HEK293T (cell line): Measurements from ENCODE around the gene TYMP.
"Not testable (repeated sequence)": the region's sequence is repeated elsewhere in the genome, so short reads cannot be mapped to it uniquely, and the experiment has no call there.

ENCODE experiments used
- CTCF ChIA-PET: fragments of 350-600 bp; formaldehyde crosslinking; extraction: SDS; loops from one replicate; lab custom pipeline; 2021; ENCODE audit warnings: antibody characterized with exemption, inconsistent platforms; lab: Yijun Ruan, JAX
- POLR2A ChIA-PET: fragments of 350-600 bp; formaldehyde crosslinking; extraction: SDS; loops from one replicate; lab custom pipeline; 2020; ENCODE audit warnings: antibody characterized with exemption, inconsistent platforms; lab: Yijun Ruan, JAX
- DNase-seq: peaks from one replicate; pipeline ENCODE4 v3.0.0; 2012; ENCODE audit warnings: mixed read lengths; ENCODE audit errors: extremely low spot score
- ARNT ChIP-seq: fragments of 450-650 bp; IDR thresholded peaks from 2 replicates; pipeline ENCODE4 v1.6.1; 2017; ENCODE audit warnings: mild to moderate bottlenecking
- BHLHE40 ChIP-seq: fragments of 450-650 bp; IDR thresholded peaks from 2 replicates; pipeline ENCODE4 v1.6.1; 2016; ENCODE audit warnings: mild to moderate bottlenecking, moderate library complexity, borderline replicate concordance
- CTBP1 ChIP-seq: fragments of 450-650 bp; IDR thresholded peaks from 2 replicates; pipeline ENCODE4 v1.6.1; 2016; ENCODE audit warnings: borderline replicate concordance
- ELF4 ChIP-seq: fragments of 450-650 bp; IDR thresholded peaks from 2 replicates; pipeline ENCODE4 v1.6.1; 2017; ENCODE audit warnings: antibody characterized with exemption
- FOXA1 ChIP-seq: fragments of 450-650 bp; IDR thresholded peaks from 2 replicates; pipeline ENCODE4 v1.6.1; 2016; ENCODE audit warnings: mild to moderate bottlenecking
- FOXK2 ChIP-seq: fragments of 450-650 bp; IDR thresholded peaks from 2 replicates; pipeline ENCODE4 v1.6.1; 2016; ENCODE audit warnings: mild to moderate bottlenecking
- FOXM1 ChIP-seq: fragments of 450-650 bp; IDR thresholded peaks from 2 replicates; pipeline ENCODE4 v1.6.1; 2017; ENCODE audit warnings: mild to moderate bottlenecking, borderline replicate concordance
- HDGF ChIP-seq: fragments of 450-650 bp; IDR thresholded peaks from 2 replicates; pipeline ENCODE4 v1.6.1; 2017; ENCODE audit warnings: antibody characterized with exemption, borderline replicate concordance
- L3MBTL2 ChIP-seq: fragments of 450-650 bp; conservative IDR thresholded peaks from 2 replicates; pipeline ENCODE4 v1.6.1; 2016; ENCODE audit warnings: mild to moderate bottlenecking
- LEF1 ChIP-seq: fragments of 450-650 bp; IDR thresholded peaks from 2 replicates; pipeline ENCODE4 v1.6.1; 2017; ENCODE audit warnings: mild to moderate bottlenecking, borderline replicate concordance
- NFRKB ChIP-seq: fragments of 450-650 bp; IDR thresholded peaks from 2 replicates; pipeline ENCODE4 v1.6.1; 2016; ENCODE audit warnings: mild to moderate bottlenecking, moderate library complexity
- PKNOX1 ChIP-seq: fragments of 450-650 bp; IDR thresholded peaks from 2 replicates; pipeline ENCODE4 v1.6.1; 2016
- SP1 ChIP-seq: fragments of 450-650 bp; IDR thresholded peaks from 2 replicates; pipeline ENCODE4 v1.6.1; 2017
- SUZ12 ChIP-seq: fragments of 450-650 bp; IDR thresholded peaks from 2 replicates; pipeline ENCODE4 v1.6.1; 2016; ENCODE audit warnings: mild to moderate bottlenecking
- TARDBP ChIP-seq: fragments of 450-650 bp; IDR thresholded peaks from 2 replicates; pipeline ENCODE4 v1.6.1; 2016
- ZNF384 ChIP-seq: fragments of 450-650 bp; IDR thresholded peaks from 2 replicates; pipeline ENCODE4 v1.6.1; 2016

Gene TYMP

GRCh38 chr22:50535113-50535512 lies 5.3 kb upstream of the TYMP start:
- TF ChIP-seq SP1 (no peak), ARNT (no peak), ZNF384 (no peak), TARDBP (no peak), PKNOX1 (no peak), CTBP1 (no peak), SUZ12 (no peak), LEF1 (no peak), FOXM1 (no peak), L3MBTL2 (no peak), ELF4 (no peak), FOXK2 (no peak), HDGF (no peak), BHLHE40 (no peak), FOXA1 (no peak), NFRKB (no peak)
- ChIA-PET POLR2A (interaction anchor here (0.7 to 7.3 kb wide), 3 partner anchors 10 to 31 kb away, joined by 3 to 49 read pairs (median 3); partner anchors contain the start of genes SCO2 and SYCE3), CTCF (interaction anchor here (0.6 to 2.2 kb wide), 3 partner anchors 9 to 92 kb away, joined by 3 to 10 read pairs (median 5); partner anchors contain the start of gene SCO2)
- no peak for DNase-seq

- ChIA-PET POLR2A (interaction anchor here (1.3 to 7.3 kb wide), 2 partner anchors 9 to 29 kb away, joined by 3 to 49 read pairs; partner anchors contain the start of genes SCO2 and SYCE3), CTCF (interaction anchor here (0.9 to 2.2 kb wide), 2 partner anchors 8 to 29 kb away, joined by 3 to 10 read pairs; partner anchors contain the start of gene SCO2)
- peak; percentile 57; the same call in 1 of the 2 replicates for TF ChIP-seq PKNOX1
- not testable (repeated sequence) for DNase-seq
Observed at GRCh38 chr22:50533856-50534711, 4.3 kb upstream of the TYMP start.

GRCh38 chr22:50532824-50533796 lies 3.3 kb upstream of the TYMP start:
- POLR2A ChIA-PET, result interaction anchor here (1.3 kb wide), 1 partner anchor 30 kb away, joined by 3 read pairs; the partner anchor contains the start of gene SYCE3
- CTCF ChIA-PET, result interaction anchor here (0.9 kb wide), 1 partner anchor 30 kb away, joined by 3 read pairs; no protein-coding TSS in a partner anchor
- no peak for DNase-seq
- TF ChIP-seq FOXK2 (no peak), ZNF384 (no peak), BHLHE40 (no peak), NFRKB (no peak), FOXM1 (no peak), HDGF (no peak)

- no peak for DNase-seq
Observed at GRCh38 chr22:50531962-50532674, 2.3 kb upstream of the TYMP start.

More at GRCh38 chr22:50531962-50532674, 2.3 kb upstream of the TYMP start:
- ChIA-PET POLR2A (no interaction called here), CTCF (no interaction called here)
- no peak for TF ChIP-seq ELF4
- TF ChIP-seq ZNF384, result no peak
- no peak for TF ChIP-seq PKNOX1
- TF ChIP-seq FOXA1, result no peak
- no peak for TF ChIP-seq SP1
- no peak for TF ChIP-seq SUZ12
- no peak for TF ChIP-seq LEF1
- TF ChIP-seq FOXK2, result no peak
- no peak for TF ChIP-seq TARDBP
- TF ChIP-seq CTBP1, result no peak
- TF ChIP-seq L3MBTL2, result no peak
- TF ChIP-seq BHLHE40, result no peak
